HepG2 (cell line): ENCODE results near the gene SMDT1. TPM values are rescaled to one million over a fixed set of nuclear protein-coding genes. Genes with fewer than 3 reads are reported as not detected.

ENCODE experiments used
- ATAC-seq: fragments of 200-7000 bp; cut with Tn5 transposase; 3 replicates; pipeline ENCODE4 v1.9.1; 2020; ENCODE audit warnings: mild to moderate bottlenecking, moderate library complexity
- BruUV-seq: library from RNA; stranded (reverse); fragments of 400-500 nt; replicated peaks from 2 replicates; lab custom pipeline; 2021; lab: Mats Ljungman, UMichigan
- CTCF ChIA-PET: fragments of 300-600 bp; formaldehyde crosslinking; extraction: SDS; loops from one replicate; lab custom pipeline; 2021; ENCODE audit warnings: low total read pairs, inconsistent platforms, low intra/inter-chr PET ratio; lab: Yijun Ruan, JAX
- POLR2A ChIA-PET: fragments of 350-600 bp; sonication (Branson Sonifier 250); formaldehyde crosslinking; loops from one replicate; lab custom pipeline; 2020; ENCODE audit warnings: antibody characterized with exemption, inconsistent platforms; lab: Yijun Ruan, JAX
- DNase-seq: peaks from one replicate; pipeline ENCODE4 v3.0.0-alpha.2; 2015; ENCODE audit warnings: low spot score
- FAIRE-seq: peaks from 3 replicates; lab custom pipeline; 2011; peaks lifted over from hg19 to GRCh38; lab: Jason Lieb, UNC
- H2AFZ ChIP-seq: one replicate; pipeline ENCODE4 v1.6.1; 2011; ENCODE audit warnings: low read length, inconsistent platforms
- H3K27ac ChIP-seq: fragments of 300-600 bp; 3 replicates; pipeline ENCODE4 v1.8.0; 2011; ENCODE audit warnings: mixed run types, mild to moderate bottlenecking, mixed read lengths, low read length, inconsistent platforms; ENCODE audit not compliant: insufficient read depth; ENCODE audit errors: extremely low read length
- H3K27me3 ChIP-seq, 2 experiments: fragments of 200-600 bp in 1 of 2; 2 replicates in 1 of 2; 3 replicates in 1 of 2; pipeline versions ENCODE4 v1.6.0 to v1.8.0; 2011; ENCODE audit warnings: low read length in 2 of 2, mild to moderate bottlenecking in 2 of 2, moderate library complexity in 2 of 2, inconsistent platforms in 1 of 2; ENCODE audit not compliant: insufficient read depth in 2 of 2, control insufficient read depth in 1 of 2
- H3K36me3 ChIP-seq, 2 experiments: fragments of 200-600 bp in 1 of 2; replicated peaks in 1 of 2; 2 replicates in 1 of 2; 3 replicates in 1 of 2; pipeline versions ENCODE4 v1.5.1 to v1.8.0; 2011; ENCODE audit warnings: low read length in 2 of 2, inconsistent platforms in 1 of 2; ENCODE audit not compliant: insufficient read depth in 2 of 2, control insufficient read depth in 1 of 2
- H3K4me1 ChIP-seq: 2 replicates; pipeline ENCODE4 v1.5.1; 2012; ENCODE audit warnings: low read length, inconsistent platforms; ENCODE audit not compliant: insufficient read depth
- H3K4me2 ChIP-seq: 2 replicates; pipeline ENCODE4 v1.6.0; 2011; ENCODE audit warnings: low read depth, low read length, inconsistent platforms
- H3K4me3 ChIP-seq, 3 experiments: fragments of 200-600 bp in 1 of 3; sonication (generic), shearing (Covaris generic) in 1 of 3; replicated peaks in 1 of 3; 2 replicates each; pipeline ENCODE4 v1.5.1; 2011 to 2016; ENCODE audit warnings: low read length in 3 of 3, inconsistent platforms in 2 of 3, low read depth in 2 of 3, mild to moderate bottlenecking in 2 of 3, control low read depth in 1 of 3, mixed read lengths in 1 of 3; ENCODE audit not compliant: insufficient read depth in 1 of 3
- H3K79me2 ChIP-seq: one replicate; pipeline ENCODE4 v1.6.1; 2011; ENCODE audit warnings: low read length, inconsistent platforms; ENCODE audit not compliant: insufficient read depth
- H3K9ac ChIP-seq: 2 replicates; pipeline ENCODE4 v1.6.0; 2011; ENCODE audit warnings: mild to moderate bottlenecking, low read depth, low read length, inconsistent platforms; ENCODE audit not compliant: insufficient read depth
- H3K9me3 ChIP-seq: 2 replicates; pipeline ENCODE4 v1.5.1; 2012; ENCODE audit warnings: mild to moderate bottlenecking, low read length
- H4K20me1 ChIP-seq: 2 replicates; pipeline ENCODE4 v1.6.0; 2011; ENCODE audit warnings: inconsistent platforms, mild to moderate bottlenecking, low read length, moderate library complexity; ENCODE audit not compliant: insufficient read depth
- ELF3 ChIP-seq: IDR thresholded peaks from 2 replicates; pipeline ENCODE4 v1.6.1; 2016; ENCODE audit warnings: missing genetic modification reagents, missing compliant biosample characterization
- HES4 ChIP-seq: sonication (generic); formaldehyde crosslinking; IDR thresholded peaks from 2 replicates; pipeline ENCODE4 v1.9.0; 2021; ENCODE audit warnings: mild to moderate bottlenecking, missing genetic modification reagents, borderline replicate concordance
- NRL ChIP-seq: sonication (generic); formaldehyde crosslinking; IDR thresholded peaks from 2 replicates; pipeline ENCODE4 v1.5.0; 2020; ENCODE audit warnings: missing genetic modification reagents, mild to moderate bottlenecking, moderate library complexity, borderline replicate concordance
- TGIF2 ChIP-seq: IDR thresholded peaks from 2 replicates; pipeline ENCODE4 v1.6.1; 2016; ENCODE audit warnings: control low read depth, missing compliant biosample characterization
- ZBTB38 ChIP-seq: sonication (generic); formaldehyde crosslinking; IDR thresholded peaks from 2 replicates; pipeline ENCODE4 v1.5.1; 2020; ENCODE audit warnings: mild to moderate bottlenecking, missing genetic modification reagents
- ZNF138 ChIP-seq: sonication (generic); formaldehyde crosslinking; IDR thresholded peaks from 2 replicates; pipeline ENCODE4 v1.5.0; 2020; ENCODE audit warnings: mild to moderate bottlenecking, low read depth, missing genetic modification reagents
- ZNF460 ChIP-seq: sonication (generic); formaldehyde crosslinking; IDR thresholded peaks from 2 replicates; pipeline ENCODE4 v1.5.1; 2020; ENCODE audit warnings: missing genetic modification reagents, mild to moderate bottlenecking, borderline replicate concordance
- ZNF589 ChIP-seq: sonication (generic); formaldehyde crosslinking; conservative IDR thresholded peaks from 2 replicates; pipeline ENCODE4 v1.8.0; 2022; ENCODE audit warnings: mild to moderate bottlenecking, moderate library complexity, missing genetic modification reagents
- ZNF674 ChIP-seq: sonication (generic); formaldehyde crosslinking; IDR thresholded peaks from 2 replicates; pipeline ENCODE4 v1.5.0; 2020; ENCODE audit warnings: low read depth, mild to moderate bottlenecking, missing genetic modification reagents
- ZNF691 ChIP-seq: sonication (generic); formaldehyde crosslinking; IDR thresholded peaks from 2 replicates; pipeline ENCODE4 v1.4.0; 2020; ENCODE audit warnings: missing genetic modification reagents, low read depth, mild to moderate bottlenecking, borderline replicate concordance
- ZNF749 ChIP-seq: sonication (generic); formaldehyde crosslinking; IDR thresholded peaks from 2 replicates; pipeline ENCODE4 v1.8.0; 2022; ENCODE audit warnings: mild to moderate bottlenecking, missing genetic modification reagents, moderate library complexity, borderline replicate concordance
- WGBS: methylation state at CpG from one replicate; pipeline ENCODE4 v1.1.6; 2017; ENCODE audit warnings: low lambda C conversion rate; 5-methylcytosine and 5-hydroxymethylcytosine counted together
- in situ Hi-C: cut with HindIII; loops from 2 replicates; pipeline ENCODE4 v1.10.0; 2017; ENCODE audit warnings: low pct_unique_long_range_greater_than_20kb; ENCODE audit not compliant: extremely low pct_ligation_motif_present
- intact Hi-C: fragments of 100-400 bp; cut with micrococcal nuclease; formaldehyde crosslinking; loops from one replicate; pipeline ENCODE4 v1.10.0; 2022; ENCODE audit not compliant: unreplicated experiment
- polyA plus RNA-seq, 8 experiments: library from polyadenylated mRNA; depleted of rRNA in 3 of 8; stranded (reverse) in 7 of 8; unstranded in 1 of 8; fragments of >200 nt; fragmentation: Illumina TruSeq in 4 of 8; extraction: Trizol in 4 of 8; gene quantifications; 2 replicates each; pipeline versions ENCODE4 v1.2.1 to v1.2.3, GENCODE V29; 2011 to 2016; ENCODE audit warnings: low read depth in 4 of 8, missing spikeins in 1 of 8, mixed read lengths in 1 of 8; ENCODE audit not compliant: insufficient read depth in 1 of 8
- total RNA-seq, 5 experiments: library from RNA; depleted of rRNA; stranded (reverse); fragments of >200 nt; fragmentation: Illumina TruSeq; extraction: Trizol; gene quantifications; 2 replicates each; pipeline ENCODE4 v1.2.3, GENCODE V29; 2016; ENCODE audit warnings: low read depth in 1 of 5

The SMDT1 gene
- total and polyA plus RNA-seq, 2 of the 13 experiments (the other 11 are each of a cell fraction or from before 2014, with no cell fraction given) = 8.3 to 26.6 TPM

GRCh38 chr22:42066126-42066761 lies 13.3 kb upstream of the SMDT1 start:
- Histone ChIP-seq H3K4me2 (no peak overlapping the region), H3K9me3 (no peaks in the 10 kb centered on the region), H2AFZ (no peak overlapping the region), H3K79me2 (no peaks in the 10 kb centered on the region), H3K4me1 (peaks cover 28% of the 10 kb centered on the region), H3K27me3 (no peaks in the 10 kb centered on the region), H3K4me3 (no peak overlapping the region), H3K36me3 (peaks cover 6 to 7% of the 10 kb centered on the region in 2 experiments; a peak in 3 of 5 replicates), H3K27ac (no peak overlapping the region), H3K9ac (no peak overlapping the region), H4K20me1 (no peaks in the 10 kb centered on the region)
- CTCF ChIA-PET = no interaction called here
- POLR2A ChIA-PET = no interaction called here
- TF ChIP-seq ELF3 (CRISPR knock-in tag) (no peak), HES4 (no peak), ZNF691 (CRISPR knock-in tag) (no peak), ZNF674 (CRISPR knock-in tag) (no peak), ZNF589 (CRISPR knock-in tag) (no peak), ZBTB38 (CRISPR knock-in tag) (no peak), ZNF749 (no peak), ZNF460 (CRISPR knock-in tag) (no peak), ZNF138 (CRISPR knock-in tag) (no peak), TGIF2 (CRISPR knock-in tag) (no peak), NRL (CRISPR knock-in tag) (no peak)
- ATAC-seq = no peak
- intact Hi-C loops (no loop called here), in situ Hi-C loops (no loop called here)
- DNase-seq = no peak
- 94% methylated on average over 3 of the region's 7 CpGs for WGBS
- BruUV-seq = no TSS peak
- no peak for FAIRE-seq
